Heart right ventricle (tissue), 16 donors: ENCODE results near the gene ERP29. TPM values are rescaled to one million over a fixed set of nuclear protein-coding genes. Genes with fewer than 3 reads are reported as not detected.

Experiments
- ATAC-seq, 8 donors: fragments of 200-7000 bp; cut with Tn5 transposase; one replicate each; pipeline ENCODE4 v1.9.1; 2020; ENCODE audit warnings: mild to moderate bottlenecking in 8 of 8, moderate library complexity in 8 of 8, moderate number of reproducible peaks in 1 of 8
- DNase-seq, 2 donors: peaks; one replicate each; pipeline ENCODE4 v3.0.0-alpha.2; 2020
- H3K27ac ChIP-seq, 10 donors: fragments of 200-600 bp; sonication (generic) in 2 of 10; one replicate each; pipeline versions ENCODE4 v1.5.0 to v1.8.0; 2020 to 2022; ENCODE audit warnings: mild to moderate bottlenecking in 3 of 10
- H3K27me3 ChIP-seq, 7 donors: fragments of 200-600 bp; one replicate each; pipeline ENCODE4 v1.8.0; 2021 to 2022; ENCODE audit warnings: mild to moderate bottlenecking in 2 of 7
- H3K36me3 ChIP-seq, 9 donors: fragments of 200-600 bp; sonication (generic) in 1 of 9; one replicate each; pipeline versions ENCODE4 v1.5.0 to v1.8.0; 2020 to 2022; ENCODE audit warnings: mild to moderate bottlenecking in 2 of 9
- H3K4me1 ChIP-seq, 9 donors: fragments of 200-600 bp; sonication (generic) in 1 of 9; one replicate each; pipeline versions ENCODE4 v1.5.0 to v1.8.0; 2020 to 2022; ENCODE audit warnings: mild to moderate bottlenecking in 4 of 9
- H3K4me3 ChIP-seq, 10 donors: fragments of 200-600 bp; sonication (generic) in 2 of 10; one replicate each; pipeline versions ENCODE4 v1.5.0 to v1.8.0; 2020 to 2022; ENCODE audit warnings: mild to moderate bottlenecking in 7 of 10, moderate library complexity in 2 of 10
- H3K9me3 ChIP-seq, 11 donors: fragments of 200-600 bp in 10 of 11; sonication (generic) in 2 of 11; one replicate each; pipeline versions ENCODE4 v1.5.0 to v1.8.0; 2013 to 2022; ENCODE audit warnings: mild to moderate bottlenecking in 2 of 11, control low read depth in 1 of 11, moderate library complexity in 1 of 11
- CTCF ChIP-seq, 9 donors: fragments of 200-600 bp; sonication (generic) in 2 of 9; IDR thresholded peaks; one replicate each; pipeline versions ENCODE4 v1.5.0 to v1.8.0; 2021 to 2022; ENCODE audit warnings: antibody characterized with exemption in 9 of 9, mild to moderate bottlenecking in 5 of 9, moderate library complexity in 1 of 9
- WGBS, 2 donors: extraction: QIAGEN DNeasy Blood & Tissue Kit; methylation state at CpG; one replicate each; pipeline ENCODE4 v1.1.7; 2013; ENCODE audit warnings: inconsistent platforms in 1 of 2; 5-methylcytosine and 5-hydroxymethylcytosine counted together
- intact Hi-C, 10 donors: fragments of 100-400 bp; cut with DNase I; formaldehyde crosslinking; loops; one replicate each; pipeline versions ENCODE4 v1.11.1 to v1.14.2; 2022
- microRNA-seq, 2 donors: library from miRNA; unstranded; fragments of <30 nt; microRNA quantifications; one replicate each; pipeline ENCODE4 v1.2.0, GENCODE V29; 2021
- polyA plus RNA-seq, 2 donors: library from polyadenylated mRNA; stranded (reverse); fragments of 200-250 nt; gene quantifications; one replicate each; pipeline ENCODE4 v1.2.3, GENCODE V29; 2013
- total RNA-seq, 10 donors: library from RNA; stranded (reverse); fragmentation: NEBNext Ultra II Directional in 3 of 10; extraction: Animal tissue kit (Norgen Biotek cat#: 25700) in 3 of 10; gene quantifications; one replicate each; pipeline versions ENCODE4 v1.2.1 to v1.2.4, GENCODE V29; 2021 to 2023
- donor health status: Arrhythmogenic right ventricular cardiomyopathy.
- donor health status: ischemic (EF 13 %, LVEDD 7.1; RV severe dilation, severe dysfunction).
- donor health status: healthy with polysubstance abuse.
- donor health status: DM: no; HTN: yes; CAD: no.
- donor health status: DM: no; HTN: no; CAD: no.
- donor health status: ischemic (EF 25% LVEDD 6.9; RV normal size, moderate dysfunction).
- donor health status: ischemic (EF 25% LVEDD 5.7; RV mildly dilated, moderate dysfunction).
- donor health status: healthy.
- donor health status: DM: yes; HTN: yes; CAD: no.
- donor health status: Ischemic cardiomyopathy.
- donor health status: ischemic (EF 35%, LVEDD 5.7; RV mildly dilated, moderate dysfunction).
- donor health status: nonischemic (EF 11% LVEDD 7.7; RV severe dilation, severe dysfunction).
- donor health status: DM: yes; HTN: yes; CAD: no.
- donor health status: PGD.
- donor health status: ischemic (EF 29% LVEDD 5.4; RV normal size, mild dysfunction).
- donor health status: nonischemic (EF 23%, LVEDD 6.1; RV moderate dilation, normal function).

The ERP29 gene
- total and polyA plus RNA-seq, 12 donors, result 36.3 to 77.4 (median 46.6) TPM

DNA sequence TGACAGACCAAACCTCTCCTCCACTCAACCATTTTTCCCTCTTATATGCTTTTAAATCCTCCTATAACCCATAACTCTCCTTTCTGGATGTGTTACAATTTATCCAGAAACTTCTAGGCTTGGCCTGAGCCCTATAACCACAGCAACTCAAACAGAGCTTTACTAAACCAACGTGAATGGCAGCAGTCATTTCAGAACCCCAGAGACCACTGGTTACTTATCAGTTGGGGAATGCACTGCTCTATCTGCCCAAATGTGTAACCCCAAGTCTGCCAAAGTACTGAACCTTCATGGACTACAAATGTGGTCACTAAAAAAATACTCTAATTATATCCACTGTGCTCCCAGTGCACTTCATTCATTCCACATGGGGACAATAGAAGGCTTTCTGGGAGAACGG, 53.3 kb downstream of the ERP29 start:
- intact Hi-C loops, result loop anchor here in 1 of 10 donors (10.0 kb wide), 1 partner anchor 158 kb away; no protein-coding TSS in a partner anchor
- TF ChIP-seq CTCF (IDR thresholded peaks at IDR 0.05), result no peak
- Histone ChIP-seq H3K4me3 (no peak overlapping the region), H3K9me3 (no peaks in the 10 kb centered on the region), H3K36me3 (peaks cover 6 to 100% (median 68%) of the 10 kb centered on the region in 9 donors), H3K4me1 (peaks cover 0 to 11% (median 0%) of the 10 kb centered on the region in 9 donors), H3K27ac (peak overlapping the region in 1 of 10 donors; percentile 13), H3K27me3 (no peaks in the 10 kb centered on the region)
- ATAC-seq, result no peak
- 64 to 66% methylated on average over 2 of the region's 2 CpGs for WGBS, 2 donors
- DNase-seq, result no peak

Small RNA genes within 50 kb of the gene (microRNA-seq; reads per million reads assigned to microRNA genes)
- 0 reads per million in 2 donors for gene MIR3657

Other genes starting within 250 kb of the ERP29 start
- gene ALDH2, start 246.5 kb upstream of the ERP29 start, total RNA-seq, result 100 to 1,000 TPM; 240 to 403 (median 348) TPM
- gene ALDH2, start 246.5 kb upstream of the ERP29 start, polyA plus RNA-seq, result 100 to 1,000 TPM in 1 of 2 donors, 10 to 100 TPM in 1; 60.6 to 151 TPM
- 10 to 100 TPM; 22.1 to 28.6 (median 23.6) TPM for gene MAPKAPK5, start 171.2 kb upstream of the ERP29 start, total RNA-seq
- 10 to 100 TPM in 1 of 2 donors, 1 to 10 TPM in 1; 9.1 to 22.6 TPM for gene MAPKAPK5, start 171.2 kb upstream of the ERP29 start, polyA plus RNA-seq
- 10 to 100 TPM; 31.2 to 54.1 (median 40.7) TPM for gene TMEM116, start 261 bp upstream of the ERP29 start, total RNA-seq
- 10 to 100 TPM; 13.3 to 33.7 TPM for gene TMEM116, start 261 bp upstream of the ERP29 start, polyA plus RNA-seq
- 10 to 100 TPM; 12.1 to 26.3 (median 18.3) TPM for gene NAA25, start 95.4 kb downstream of the ERP29 start, total RNA-seq
- 1 to 10 TPM; 3.6 to 8.2 TPM for gene NAA25, start 95.4 kb downstream of the ERP29 start, polyA plus RNA-seq
- gene TRAFD1, start 112.1 kb downstream of the ERP29 start, total RNA-seq, result 10 to 100 TPM; 14.7 to 72.5 (median 27.7) TPM
- gene TRAFD1, start 112.1 kb downstream of the ERP29 start, polyA plus RNA-seq, result 10 to 100 TPM in 1 of 2 donors, 1 to 10 TPM in 1; 7.8 to 18.1 TPM